GM10266 (cell line): ENCODE measurements around the gene UGT1A7.
"Not testable (repeated sequence)": the region's sequence is repeated elsewhere in the genome, so short reads cannot be mapped to it uniquely, and the experiment has no call there.

Source experiments
- DNase-seq: peaks from one replicate; pipeline ENCODE4 v3.0.0; 2012; ENCODE audit errors: extremely low spot score
- TF ChIP-seq, protein P1 (sequence below): IDR thresholded peaks from 2 replicates; pipeline ENCODE4 v1.5.1; 2012; ENCODE audit warnings: mild to moderate bottlenecking, low read depth; ENCODE audit not compliant: control insufficient read depth, insufficient read depth; ENCODE audit errors: missing control alignments

Gene UGT1A7

DNA sequence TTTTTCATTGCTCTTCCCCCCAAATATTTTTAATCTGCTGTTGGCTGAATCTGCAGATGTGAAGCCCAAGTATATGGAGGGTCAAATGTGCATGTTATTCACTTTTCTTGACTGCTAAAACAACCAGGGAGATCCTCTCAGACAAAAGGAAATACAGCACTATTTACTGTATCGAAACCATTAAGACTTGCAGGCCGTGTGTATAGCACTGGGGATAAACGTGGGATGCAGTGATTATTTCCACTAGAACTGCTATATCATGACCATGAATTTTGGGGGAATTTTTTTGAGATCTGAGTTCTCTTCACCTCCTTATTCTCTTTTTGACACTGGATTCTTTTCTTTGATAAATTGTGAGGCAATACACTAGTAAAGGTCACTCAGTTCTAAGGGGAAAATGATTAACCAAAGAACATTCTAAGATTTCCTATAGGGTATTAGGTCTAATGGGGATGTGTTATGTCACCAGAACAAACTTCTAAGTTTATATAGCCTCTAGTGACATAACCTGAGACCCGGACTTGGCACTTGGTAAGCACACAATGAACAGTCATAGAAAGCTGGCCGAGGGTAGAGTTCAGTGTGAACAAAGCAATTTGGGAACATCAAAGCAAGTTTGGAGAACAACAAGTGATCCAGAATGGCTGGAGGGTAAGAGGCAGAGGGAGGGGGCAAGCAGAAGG lies 63.5 kb downstream of the UGT1A7 start:
- TF ChIP-seq, protein P1, sequence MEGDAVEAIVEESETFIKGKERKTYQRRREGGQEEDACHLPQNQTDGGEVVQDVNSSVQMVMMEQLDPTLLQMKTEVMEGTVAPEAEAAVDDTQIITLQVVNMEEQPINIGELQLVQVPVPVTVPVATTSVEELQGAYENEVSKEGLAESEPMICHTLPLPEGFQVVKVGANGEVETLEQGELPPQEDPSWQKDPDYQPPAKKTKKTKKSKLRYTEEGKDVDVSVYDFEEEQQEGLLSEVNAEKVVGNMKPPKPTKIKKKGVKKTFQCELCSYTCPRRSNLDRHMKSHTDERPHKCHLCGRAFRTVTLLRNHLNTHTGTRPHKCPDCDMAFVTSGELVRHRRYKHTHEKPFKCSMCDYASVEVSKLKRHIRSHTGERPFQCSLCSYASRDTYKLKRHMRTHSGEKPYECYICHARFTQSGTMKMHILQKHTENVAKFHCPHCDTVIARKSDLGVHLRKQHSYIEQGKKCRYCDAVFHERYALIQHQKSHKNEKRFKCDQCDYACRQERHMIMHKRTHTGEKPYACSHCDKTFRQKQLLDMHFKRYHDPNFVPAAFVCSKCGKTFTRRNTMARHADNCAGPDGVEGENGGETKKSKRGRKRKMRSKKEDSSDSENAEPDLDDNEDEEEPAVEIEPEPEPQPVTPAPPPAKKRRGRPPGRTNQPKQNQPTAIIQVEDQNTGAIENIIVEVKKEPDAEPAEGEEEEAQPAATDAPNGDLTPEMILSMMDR: no peak
- DNase-seq: no peak

DNA sequence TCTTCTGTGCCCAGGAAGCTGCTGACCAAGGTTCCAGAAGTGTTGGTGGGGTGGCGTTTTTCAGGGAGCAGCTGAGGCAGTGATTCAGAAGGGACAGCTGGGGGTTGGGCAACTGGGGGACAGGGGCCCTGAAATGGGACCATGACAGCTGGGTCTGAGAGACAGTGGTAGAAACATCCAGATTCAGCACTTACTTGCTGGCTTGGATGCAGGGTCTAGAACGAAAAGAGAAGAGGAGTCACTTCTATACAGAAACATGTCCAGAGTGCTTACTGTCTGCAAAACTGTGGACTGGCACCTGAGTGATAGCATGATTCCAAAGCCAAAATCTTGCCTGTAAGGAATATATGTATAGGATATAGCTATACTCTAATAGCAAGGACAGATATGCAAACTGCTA lies 64.1 kb downstream of the UGT1A7 start:
- DNase-seq: not testable (repeated sequence)

DNA sequence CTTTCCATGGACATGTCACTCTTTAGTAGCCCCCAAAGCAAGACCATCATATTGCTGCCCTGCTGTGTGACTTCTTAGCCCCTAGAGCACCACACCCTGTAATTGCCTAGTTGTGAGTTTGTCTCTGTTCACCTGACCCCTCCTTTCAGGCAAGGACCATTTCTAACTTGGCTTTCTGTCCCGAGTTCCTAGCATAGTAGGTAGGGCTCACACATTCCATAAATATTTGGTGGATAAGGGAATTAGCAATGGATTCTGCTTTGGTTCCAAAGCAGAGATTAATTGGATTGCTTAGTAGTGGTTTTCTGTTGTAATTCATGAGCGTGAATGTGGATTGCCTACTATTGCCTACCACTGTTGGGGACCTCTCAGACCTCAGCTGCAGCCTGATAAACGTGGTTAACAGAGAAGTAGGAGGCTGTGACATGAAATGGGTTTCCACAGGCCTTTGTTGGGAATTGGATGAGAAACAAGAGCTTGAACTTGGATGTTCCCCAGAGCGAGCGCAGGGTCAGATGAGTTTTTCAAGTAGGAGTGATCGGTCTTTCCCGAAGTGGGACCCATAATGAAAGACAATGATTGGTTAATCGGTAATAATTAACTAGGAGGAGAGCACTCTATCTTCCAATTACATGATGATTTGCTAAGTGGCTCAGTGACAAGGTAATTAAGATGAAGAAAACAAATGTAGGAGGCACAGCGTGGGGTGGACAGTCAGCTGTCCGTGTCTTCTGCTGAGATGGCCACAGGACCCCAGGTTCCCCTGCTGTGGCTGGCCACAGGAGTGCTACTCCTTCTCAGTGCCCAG lies 65.0 kb downstream of the UGT1A7 start:
- TF ChIP-seq, protein P1: no peak
- DNase-seq: no peak

DNA sequence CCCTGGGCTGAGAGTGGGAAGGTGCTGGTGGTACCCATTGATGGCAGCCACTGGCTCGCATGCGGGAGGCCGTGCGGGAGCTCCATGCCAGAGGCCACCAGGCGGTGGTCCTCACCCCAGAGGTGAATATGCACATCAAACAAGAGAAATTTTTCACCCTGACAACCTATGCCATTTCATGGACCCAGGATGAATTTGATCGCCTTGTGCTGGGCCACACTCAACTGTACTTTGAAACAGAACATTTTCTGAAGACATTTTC lies 65.5 kb downstream of the UGT1A7 start:
- DNase-seq: no peak
- TF ChIP-seq, protein P1: no peak

DNA sequence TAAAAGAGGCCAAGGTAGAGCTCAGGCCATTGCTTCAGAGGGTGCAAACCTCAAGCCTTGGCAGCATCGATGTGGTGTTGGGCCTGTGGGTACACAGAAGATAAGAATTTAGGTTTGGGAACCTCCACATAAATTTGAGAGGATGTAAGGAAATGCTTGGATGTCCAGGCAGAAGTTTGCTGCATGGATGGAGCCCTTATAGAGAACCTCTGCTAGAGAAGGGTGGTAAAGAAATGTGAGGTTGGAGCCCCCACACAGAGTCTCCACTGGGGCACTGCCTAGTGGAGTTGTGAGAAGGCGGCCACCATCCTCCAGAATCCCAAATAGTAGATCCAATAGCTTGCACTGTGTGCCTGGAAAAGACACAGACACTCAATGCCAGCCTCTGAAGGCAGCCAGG lies 69.0 kb downstream of the UGT1A7 start:
- not testable (repeated sequence) for DNase-seq

DNA sequence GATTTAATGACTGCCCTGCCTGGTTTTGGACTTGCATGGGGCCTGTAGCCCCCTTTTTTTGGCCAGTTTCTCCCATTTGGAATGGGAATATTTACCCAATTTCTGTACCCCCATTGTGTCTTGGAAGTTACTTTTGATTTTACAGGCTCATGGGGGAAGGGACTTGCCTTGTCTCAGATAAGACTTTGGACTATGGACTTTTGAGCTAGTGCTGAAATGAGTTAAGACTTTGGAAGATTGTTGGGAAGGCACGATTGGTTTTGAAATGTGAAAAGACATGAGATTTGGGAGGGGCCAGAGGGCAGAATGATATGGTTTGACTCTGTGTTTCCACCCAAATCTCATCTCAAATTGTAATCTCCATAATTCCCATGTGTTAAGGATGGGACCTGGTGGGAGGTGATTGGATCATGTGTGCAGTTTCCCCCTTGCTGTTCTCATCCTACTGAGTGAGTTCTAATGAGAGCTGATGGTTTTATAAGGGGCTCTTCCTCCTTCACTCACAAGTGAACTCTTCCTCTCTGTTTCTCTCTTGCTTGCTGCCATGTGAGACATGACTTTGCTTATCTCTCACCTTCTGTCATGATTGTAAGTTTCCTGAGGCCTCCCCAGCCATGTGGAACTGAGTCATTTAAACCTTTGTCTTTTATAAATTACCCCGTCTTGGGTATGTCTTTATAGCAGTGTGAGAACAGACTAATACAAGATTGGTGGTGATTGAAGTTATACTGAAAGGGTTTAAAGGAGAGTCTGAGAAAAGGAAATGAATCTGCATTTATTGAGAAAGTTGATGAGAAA lies 69.7 kb downstream of the UGT1A7 start:
- DNase-seq: not testable (repeated sequence)

DNA sequence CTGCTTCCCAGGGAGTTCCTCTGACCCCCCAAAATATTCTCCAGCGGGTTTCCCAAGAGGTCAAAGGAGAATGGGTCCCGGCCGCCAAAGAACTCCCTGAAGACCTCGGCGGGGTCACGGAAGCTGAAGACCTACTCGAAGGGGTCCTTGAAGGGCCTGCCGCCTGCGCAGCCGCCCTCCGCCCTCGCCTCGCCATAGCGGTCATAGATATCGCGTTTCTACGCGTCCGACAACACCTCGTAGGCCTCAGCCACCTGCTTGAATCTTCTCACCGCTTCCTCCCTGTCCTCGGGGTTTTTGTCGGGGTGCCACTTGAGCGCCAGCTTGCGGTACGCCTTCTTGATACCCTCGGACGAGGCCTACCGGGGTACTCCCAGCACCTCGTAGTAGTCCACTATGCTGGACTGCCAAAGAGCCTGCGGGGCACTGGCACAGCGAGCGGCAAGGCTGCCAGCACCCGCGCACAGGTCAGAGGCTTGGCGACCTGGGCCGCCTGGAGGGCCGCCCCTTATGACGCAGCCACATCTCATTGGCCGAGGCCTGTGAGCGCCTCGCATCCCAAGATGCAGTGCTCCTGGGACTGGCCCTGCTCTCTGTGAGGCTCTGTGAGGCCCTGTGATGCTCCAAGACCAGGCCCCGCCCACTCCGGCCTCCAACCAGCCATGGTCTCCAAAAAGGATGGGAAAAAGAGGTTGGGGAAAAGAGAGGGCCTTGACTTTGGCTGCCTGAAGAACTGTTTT lies 73.3 kb downstream of the UGT1A7 start:
- DNase-seq: no peak
- TF ChIP-seq, protein P1: no peak

DNA sequence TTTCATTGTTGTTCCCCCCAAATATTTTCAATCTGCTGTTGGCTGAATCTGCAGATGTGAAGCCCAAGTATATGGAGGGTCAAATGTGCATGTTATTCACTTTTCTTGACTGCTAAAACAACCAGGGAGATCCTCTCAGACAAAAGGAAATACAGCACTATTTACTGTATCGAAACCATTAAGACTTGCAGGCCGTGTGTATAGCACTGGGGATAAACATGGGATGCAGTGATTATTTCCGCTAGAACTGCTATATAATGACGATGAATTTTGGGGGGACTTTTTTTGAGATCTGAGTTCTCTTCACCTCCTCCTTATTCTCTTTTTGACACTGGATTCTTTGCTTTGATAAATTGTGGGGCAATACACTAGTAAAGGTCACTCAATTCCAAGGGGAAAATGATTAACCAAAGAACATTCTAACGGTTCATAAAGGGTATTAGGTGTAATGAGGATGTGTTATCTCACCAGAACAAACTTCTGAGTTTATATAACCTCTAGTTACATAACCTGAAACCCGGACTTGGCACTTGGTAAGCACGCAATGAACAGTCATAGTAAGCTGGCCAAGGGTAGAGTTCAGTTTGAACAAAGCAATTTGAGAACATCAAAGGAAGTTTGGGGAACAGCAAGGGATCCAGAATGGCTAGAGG lies 74.9 kb downstream of the UGT1A7 start:
- no peak for DNase-seq
- TF ChIP-seq, protein P1: no peak
